Keratinocyte (primary cell): ENCODE results near the gene POLR1B.
A peak's percentile ranks its signal among the peaks of the same experiment; 100 is the strongest.

Source experiments
- CTCF ChIP-seq, 3 experiments: IDR thresholded peaks in 1 of 3; conservative IDR thresholded peaks in 1 of 3; optimal IDR thresholded peaks in 1 of 3; 2 replicates in 2 of 3; 3 replicates in 1 of 3; pipeline versions ENCODE3 to v1.5.1; 2011; ENCODE audit warnings: low read length in 3 of 3, mild to moderate bottlenecking in 3 of 3, moderate library complexity in 2 of 3, control low read depth in 1 of 3, inconsistent platforms in 1 of 3; ENCODE audit not compliant: insufficient read depth in 2 of 3; ENCODE audit errors: extremely low read depth in 1 of 3
- EZH2 ChIP-seq: IDR thresholded peaks from one replicate; pipeline ENCODE4 v1.6.1; 2012; ENCODE audit warnings: inconsistent platforms, mild to moderate bottlenecking, low read length, moderate library complexity

GRCh38 chr2:112626604-112627059 is 84.4 kb downstream of the POLR1B start:
- TF ChIP-seq CTCF (optimal IDR thresholded peaks at IDR 0.05 in 1 of 3, IDR thresholded peaks at IDR 0.05 in 1 of 3, conservative IDR thresholded peaks at IDR 0.05 in 1 of 3; ENCODE audit: extremely low read depth in 1 of 3, insufficient read depth in 2 of 3, low read length in 3 of 3) (peak; percentile 91 to 94 (median 91)), EZH2 (no peak)
